Neural cell (in vitro differentiated cells): Measurements from ENCODE around the gene NOP9.

ENCODE experiments used
- EP300 ChIP-seq: fragments of 450-650 bp; conservative IDR thresholded peaks from 2 replicates; pipeline ENCODE4 v1.6.1; 2014; ENCODE audit warnings: antibody characterized with exemption, mild to moderate bottlenecking, moderate library complexity; ENCODE audit not compliant: poor library complexity, severe bottlenecking
- TF ChIP-seq, protein P1 (sequence below): fragments of 450-650 bp; IDR thresholded peaks from 2 replicates; pipeline ENCODE4 v1.5.1; 2014; ENCODE audit warnings: antibody characterized with exemption, mild to moderate bottlenecking, moderate library complexity; ENCODE audit not compliant: poor library complexity, severe bottlenecking

DNA sequence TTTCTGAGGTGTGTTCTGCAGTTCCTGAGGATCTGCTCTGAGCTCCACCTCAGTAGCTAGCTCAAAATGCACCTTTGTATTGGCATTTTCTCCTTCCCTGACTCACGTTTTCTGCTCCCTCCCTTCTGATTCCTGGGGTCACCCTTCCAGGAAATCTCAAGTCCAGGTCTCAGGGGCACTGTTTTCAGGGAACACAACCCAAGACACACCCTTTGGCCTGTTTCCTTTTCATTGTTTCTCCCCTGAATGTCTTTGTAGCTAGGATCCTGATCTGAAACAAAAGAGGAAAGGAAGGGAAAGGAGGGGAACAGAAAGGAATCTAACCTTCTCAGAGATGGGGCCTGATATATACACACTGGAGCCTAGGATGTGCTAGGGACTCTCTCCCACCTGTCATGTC lies 47.5 kb downstream of the NOP9 start:
- TF ChIP-seq, protein P1, sequence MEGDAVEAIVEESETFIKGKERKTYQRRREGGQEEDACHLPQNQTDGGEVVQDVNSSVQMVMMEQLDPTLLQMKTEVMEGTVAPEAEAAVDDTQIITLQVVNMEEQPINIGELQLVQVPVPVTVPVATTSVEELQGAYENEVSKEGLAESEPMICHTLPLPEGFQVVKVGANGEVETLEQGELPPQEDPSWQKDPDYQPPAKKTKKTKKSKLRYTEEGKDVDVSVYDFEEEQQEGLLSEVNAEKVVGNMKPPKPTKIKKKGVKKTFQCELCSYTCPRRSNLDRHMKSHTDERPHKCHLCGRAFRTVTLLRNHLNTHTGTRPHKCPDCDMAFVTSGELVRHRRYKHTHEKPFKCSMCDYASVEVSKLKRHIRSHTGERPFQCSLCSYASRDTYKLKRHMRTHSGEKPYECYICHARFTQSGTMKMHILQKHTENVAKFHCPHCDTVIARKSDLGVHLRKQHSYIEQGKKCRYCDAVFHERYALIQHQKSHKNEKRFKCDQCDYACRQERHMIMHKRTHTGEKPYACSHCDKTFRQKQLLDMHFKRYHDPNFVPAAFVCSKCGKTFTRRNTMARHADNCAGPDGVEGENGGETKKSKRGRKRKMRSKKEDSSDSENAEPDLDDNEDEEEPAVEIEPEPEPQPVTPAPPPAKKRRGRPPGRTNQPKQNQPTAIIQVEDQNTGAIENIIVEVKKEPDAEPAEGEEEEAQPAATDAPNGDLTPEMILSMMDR: no peak
- no peak for TF ChIP-seq EP300
